Stimulated activated naive CD8-positive, alpha-beta T cell treated with anti-CD3 and anti-CD28 coated beads, Interleukin-15, Interleukin-2, amounts not matched to agents 100 U/mL and 50 U/mL, for 24 hours (primary cell): ENCODE results near the gene ISM1.
A peak's percentile ranks its signal among the peaks of the same experiment; 100 is the strongest.

Source experiments
- ATAC-seq: fragments of 150-1000 bp; cut with Tn5 transposase; one replicate; pipeline ENCODE4 v1.10.0; 2021
- DNase-seq: peaks from one replicate; pipeline ENCODE4 v3.0.0; 2021

The ISM1 gene

GRCh38 chr20:13313201-13313600, 92.1 kb downstream of the ISM1 start:
- no peak for ATAC-seq
- DNase-seq = no peak

- DNase-seq = no peak
- peak; percentile 55 for ATAC-seq
Observed at GRCh38 chr20:13317439-13317838, 96.4 kb downstream of the ISM1 start.

DNA sequence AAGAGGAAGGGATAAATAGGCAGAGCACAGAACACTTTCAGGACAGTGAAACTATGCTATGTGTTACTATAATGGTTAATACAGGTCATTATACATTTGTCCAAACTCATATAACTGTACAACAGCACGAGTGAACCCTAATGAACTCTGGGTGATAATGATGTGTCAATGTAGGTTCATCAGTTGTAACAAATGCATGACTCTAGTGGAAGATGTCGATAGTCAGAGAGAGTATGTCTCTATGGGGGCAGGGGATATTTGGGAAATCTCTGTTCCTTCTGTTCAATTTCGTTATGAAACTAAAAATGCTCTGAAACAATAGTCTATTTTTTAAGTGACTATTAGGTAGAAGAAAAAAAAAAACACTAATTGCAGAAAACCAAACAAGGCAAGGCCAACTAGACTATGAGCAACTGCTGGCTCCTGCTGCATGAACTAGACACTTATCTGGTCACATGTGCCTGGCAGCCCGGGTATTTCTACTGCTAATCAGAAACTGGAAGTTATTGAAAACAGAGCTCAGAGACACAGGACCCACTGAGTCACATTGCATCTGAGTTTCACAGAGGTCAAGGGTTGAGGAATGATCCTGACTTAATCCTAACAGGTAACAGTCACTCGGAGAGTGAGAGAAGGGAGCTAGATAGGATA, 97.9 kb downstream of the ISM1 start:
- ATAC-seq (no peak), DNase-seq (no peak)

- no peak for DNase-seq
- no peak for ATAC-seq
Observed at GRCh38 chr20:13320702-13321101, 99.6 kb downstream of the ISM1 start.

GRCh38 chr20:13321416-13321815, 100.3 kb downstream of the ISM1 start:
- ATAC-seq (no peak), DNase-seq (no peak)

DNA sequence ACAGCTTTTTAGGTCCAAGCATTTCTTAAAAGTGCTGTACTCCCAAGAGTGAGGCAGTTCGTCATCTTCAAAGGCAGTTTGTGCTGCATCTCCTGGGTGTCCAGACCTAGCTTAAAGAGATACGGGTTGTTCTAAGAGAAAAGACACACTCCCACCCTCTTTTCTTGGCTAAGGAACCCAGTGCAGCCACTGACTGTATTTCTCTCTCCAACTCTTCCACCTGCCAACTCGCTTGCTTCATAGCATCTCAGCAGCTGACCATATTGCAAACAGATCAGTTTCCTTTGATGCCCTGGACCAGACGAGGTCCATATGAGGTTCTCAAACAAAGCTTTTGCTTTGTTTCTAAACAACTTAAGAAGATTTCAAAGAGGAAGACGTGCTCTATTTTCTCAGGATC, 101.1 kb downstream of the ISM1 start:
- no peak for DNase-seq
- ATAC-seq = no peak

GRCh38 chr20:13322621-13323020, 101.5 kb downstream of the ISM1 start:
- DNase-seq (peak; percentile 31), ATAC-seq (peak; percentile 34)

DNA sequence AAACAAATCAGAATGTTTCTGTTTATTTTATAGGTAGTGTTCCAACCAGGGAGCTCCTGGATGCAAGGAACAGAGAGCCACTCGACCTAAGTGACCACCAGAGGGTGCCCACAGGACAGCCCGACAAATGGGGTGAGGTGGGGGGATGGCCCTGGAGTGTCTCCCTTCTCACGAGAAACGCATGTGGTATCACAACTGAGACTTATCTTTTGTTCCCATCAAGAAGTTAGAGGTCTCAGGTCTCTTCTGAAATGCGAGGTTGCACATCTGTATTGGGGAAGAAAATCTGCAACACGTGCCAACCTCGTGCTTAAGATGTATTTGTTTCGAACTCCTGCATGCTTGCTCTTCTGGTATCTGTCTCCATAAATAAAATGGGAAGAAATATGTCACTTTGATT, 104.0 kb downstream of the ISM1 start:
- ATAC-seq (peak; percentile 71), DNase-seq (peak; percentile 34)

GRCh38 chr20:13325796-13326340, 104.8 kb downstream of the ISM1 start:
- peak; percentile 26 for ATAC-seq
- no peak for DNase-seq

- DNase-seq (no peak), ATAC-seq (no peak)
Observed at GRCh38 chr20:13331536-13331935, 110.5 kb downstream of the ISM1 start.

GRCh38 chr20:13333036-13333435, 112.0 kb downstream of the ISM1 start:
- ATAC-seq (no peak), DNase-seq (no peak)

- DNase-seq = no peak
- ATAC-seq = no peak
Observed at GRCh38 chr20:13333793-13334192, 112.7 kb downstream of the ISM1 start.

- DNase-seq = peak; percentile 29
- peak; percentile 69 for ATAC-seq
Observed at GRCh38 chr20:13336308-13337089, 115.4 kb downstream of the ISM1 start.

DNA sequence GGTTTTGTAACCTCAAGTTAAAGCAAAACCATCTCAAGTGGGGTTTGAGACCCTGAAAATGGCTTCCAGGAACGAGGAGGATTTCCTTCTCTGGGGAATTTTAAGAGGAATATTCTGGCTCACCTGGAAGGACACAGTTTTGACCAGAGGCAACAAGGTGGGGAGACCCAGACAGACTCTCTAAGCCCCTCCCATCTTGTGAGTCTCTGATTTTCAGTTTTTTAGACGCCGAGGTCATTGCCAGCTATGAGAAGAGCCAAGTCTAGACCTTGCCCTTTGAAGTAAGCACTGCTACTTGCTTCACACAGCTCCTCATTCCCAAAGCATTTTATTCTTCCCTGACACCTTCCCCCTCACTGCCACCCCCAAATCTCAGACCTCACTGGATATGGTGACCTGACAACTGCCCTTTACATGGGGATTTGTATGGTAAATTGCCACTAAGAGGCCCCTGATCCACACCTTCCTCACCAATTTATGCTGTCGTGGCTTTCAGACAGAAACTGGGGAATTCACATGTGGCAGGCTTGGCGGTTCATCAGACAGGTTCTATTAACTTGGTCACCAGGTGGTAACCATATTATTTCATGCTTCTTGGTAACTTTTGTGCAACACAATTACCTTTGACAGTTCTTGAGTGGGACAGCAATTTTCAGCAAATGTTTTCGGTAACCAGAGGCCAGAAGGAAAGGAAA, 116.2 kb downstream of the ISM1 start:
- peak; percentile 12 for ATAC-seq
- DNase-seq = peak; percentile 13

DNA sequence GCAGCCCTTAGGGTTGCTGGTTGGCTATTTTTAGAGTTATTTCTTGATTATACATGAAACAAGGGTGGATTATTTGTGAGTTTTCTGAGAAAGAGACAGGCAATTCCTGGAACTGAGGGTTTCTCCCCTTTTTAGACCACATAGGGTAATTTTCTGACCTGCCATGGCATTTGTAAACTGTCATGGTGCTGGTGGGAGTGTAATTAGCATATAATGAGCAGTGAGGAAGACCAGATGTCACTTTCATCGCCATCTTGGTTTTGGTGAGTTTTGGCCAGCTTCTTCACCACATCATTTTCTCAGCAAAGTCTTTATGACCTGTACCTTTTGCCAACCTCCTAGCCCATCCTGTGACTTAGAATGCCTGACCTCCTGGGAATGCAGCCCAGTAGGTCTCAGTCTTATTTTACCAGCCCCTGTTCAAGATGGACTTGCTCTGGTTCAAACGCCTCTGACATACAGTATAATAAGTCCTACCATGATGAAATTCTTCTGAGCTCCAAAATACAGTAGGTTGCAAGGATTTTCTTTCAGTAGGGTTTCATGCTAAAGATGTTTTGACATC, 117.1 kb downstream of the ISM1 start:
- peak; percentile 50 for ATAC-seq
- DNase-seq = peak; percentile 10

- DNase-seq (no peak), ATAC-seq (no peak)
Observed at GRCh38 chr20:13338999-13339411, 117.9 kb downstream of the ISM1 start.

GRCh38 chr20:13340088-13340487, 119.0 kb downstream of the ISM1 start:
- DNase-seq (no peak), ATAC-seq (no peak)

DNA sequence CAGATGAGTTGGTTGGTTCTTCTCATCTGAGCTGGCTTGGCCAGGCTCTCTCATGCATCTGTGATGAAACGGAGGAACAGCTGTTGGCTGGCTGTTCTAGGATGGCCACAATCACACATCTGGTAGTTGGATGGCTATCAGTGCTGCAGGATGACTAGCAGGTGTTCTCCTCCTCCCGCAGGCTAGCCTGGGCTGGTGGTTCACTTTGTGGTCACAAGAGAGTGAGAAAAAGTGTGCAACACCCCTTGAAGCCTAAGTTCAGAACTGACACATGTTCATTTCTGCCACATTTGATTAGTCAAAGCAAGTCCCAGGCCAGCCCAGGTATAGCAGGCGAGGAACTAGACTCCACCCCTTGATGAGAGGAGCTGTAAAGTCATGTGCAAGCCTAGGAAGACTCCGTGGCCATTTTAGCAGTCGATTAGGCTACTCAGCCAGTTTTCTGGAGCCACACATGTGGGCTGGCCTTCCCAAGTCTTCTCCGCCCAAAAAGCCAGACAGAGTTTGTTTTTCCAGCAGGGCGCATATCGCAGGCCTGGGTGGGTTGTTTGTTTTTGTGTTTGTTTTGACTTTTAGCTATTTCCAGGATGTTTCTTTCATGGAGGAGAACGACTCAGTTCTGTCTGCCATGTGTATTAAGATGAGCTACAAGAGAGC, 120.8 kb downstream of the ISM1 start:
- no peak for DNase-seq
- ATAC-seq = peak; percentile 24

- ATAC-seq (no peak), DNase-seq (no peak)
Observed at GRCh38 chr20:13342469-13343242, 121.6 kb downstream of the ISM1 start.

DNA sequence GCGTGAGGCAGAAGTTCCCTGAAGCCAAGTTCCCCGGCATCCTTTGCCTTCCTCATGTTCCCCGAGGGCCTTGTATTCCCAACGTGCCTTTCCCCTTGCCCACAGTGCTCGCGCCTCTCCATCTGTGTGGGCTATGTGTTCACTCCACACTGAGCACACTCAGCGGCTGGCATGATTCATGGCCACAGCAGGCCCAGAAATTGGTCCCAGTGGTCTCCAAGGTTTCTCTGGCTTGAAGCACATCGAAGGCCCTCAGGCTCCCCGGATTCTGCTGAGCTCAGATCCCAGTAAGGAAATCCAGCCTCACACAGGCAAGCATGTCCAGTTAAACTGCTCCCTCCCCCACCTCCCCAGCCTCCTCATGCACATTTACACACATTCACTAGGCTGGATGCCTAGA, 123.6 kb downstream of the ISM1 start:
- no peak for ATAC-seq
- DNase-seq = no peak
